T-cell (primary cell): ENCODE measurements around the gene BUB1B. TPM values are rescaled to one million over a fixed set of nuclear protein-coding genes. Genes with fewer than 3 reads are reported as not detected.
A peak's percentile ranks its signal among the peaks of the same experiment; 100 is the strongest.

ENCODE experiments used
- ATAC-seq, 4 experiments: fragments of 200-7000 bp in 3 of 4; fragments of 150-1000 bp in 1 of 4; cut with Tn5 transposase; replicated peaks in 1 of 4; 1 replicate in 3 of 4; 2 replicates in 1 of 4; pipeline ENCODE4 v1.10.0; 2021; ENCODE audit warnings: moderate library complexity in 3 of 4, mild to moderate bottlenecking in 2 of 4, moderate number of reproducible peaks in 1 of 4
- CTCF ChIA-PET, 2 donors: fragments of 300-600 bp; sonication (Branson Sonifier 250); formaldehyde crosslinking; loops; one replicate each; lab custom pipeline; 2022; ENCODE audit warnings: antibody characterized with exemption in 2 of 2; lab: Charles Lee
- POLR2A ChIA-PET, 2 donors: fragments of 300-600 bp; sonication (Branson Sonifier 250); formaldehyde crosslinking; loops; one replicate each; lab custom pipeline; 2022; ENCODE audit warnings: antibody characterized with exemption in 2 of 2; lab: Charles Lee
- DNase-seq, 35 experiments: peaks; one replicate each; pipeline versions ENCODE4 v3.0.0 to v3.0.0-alpha.2; 2013 to 2023
- H3K27ac ChIP-seq: one replicate; pipeline ENCODE4 v1.5.1; 2013; ENCODE audit warnings: low read length
- H3K27me3 ChIP-seq, 2 experiments: replicated peaks in 1 of 2; 1 replicate in 1 of 2; 2 replicates in 1 of 2; pipeline versions ENCODE4 v1.6.1 to v1.7.0; 2013; ENCODE audit warnings: low read length in 1 of 2, mixed read lengths in 1 of 2; ENCODE audit not compliant: control insufficient read depth in 2 of 2, insufficient read depth in 2 of 2; ENCODE audit errors: extremely low read depth in 1 of 2
- H3K36me3 ChIP-seq, 2 donors: 1 replicate in 1 of 2; 2 replicates in 1 of 2; pipeline versions ENCODE4 v1.6.1 to v1.7.0; 2013; ENCODE audit warnings: low read length in 1 of 2; ENCODE audit not compliant: control insufficient read depth in 2 of 2, insufficient read depth in 1 of 2; ENCODE audit errors: extremely low read depth in 1 of 2
- H3K4me1 ChIP-seq, 2 experiments: 1 replicate in 1 of 2; 2 replicates in 1 of 2; pipeline versions ENCODE4 v1.6.1 to v1.7.0; 2013; ENCODE audit warnings: low read length in 2 of 2, mixed read lengths in 1 of 2; ENCODE audit not compliant: insufficient read depth in 2 of 2, control insufficient read depth in 1 of 2; ENCODE audit errors: extremely low read depth in 1 of 2
- H3K4me3 ChIP-seq, 2 donors: 1 replicate in 1 of 2; 2 replicates in 1 of 2; pipeline versions ENCODE4 v1.5.1 to v1.7.0; 2013; ENCODE audit warnings: mild to moderate bottlenecking in 2 of 2, low read length in 1 of 2, moderate library complexity in 1 of 2; ENCODE audit not compliant: control insufficient read depth in 1 of 2; ENCODE audit errors: extremely low read depth in 1 of 2
- H3K9me3 ChIP-seq: 2 replicates; pipeline ENCODE4 v1.7.0; 2013
- H3K27ac Mint-ChIP-seq, 2 donors: one replicate each; pipeline ENCODE4 v1.8.0; 2020 to 2021; ENCODE audit warnings: mild to moderate bottlenecking in 2 of 2, mixed read lengths in 2 of 2
- H3K27me3 Mint-ChIP-seq, 2 donors: one replicate each; pipeline ENCODE4 v1.8.0; 2021 to 2022; ENCODE audit warnings: mixed read lengths in 2 of 2
- H3K36me3 Mint-ChIP-seq: one replicate; pipeline ENCODE4 v1.8.0; 2021; ENCODE audit warnings: mixed read lengths
- H3K4me1 Mint-ChIP-seq, 3 donors: one replicate each; pipeline ENCODE4 v1.8.0; 2020 to 2022; ENCODE audit warnings: mixed read lengths in 3 of 3, mild to moderate bottlenecking in 1 of 3
- H3K4me3 Mint-ChIP-seq, 3 donors: one replicate each; pipeline ENCODE4 v1.8.0; 2020 to 2022; ENCODE audit warnings: mild to moderate bottlenecking in 3 of 3, mixed read lengths in 3 of 3, moderate library complexity in 3 of 3
- H3K9me3 Mint-ChIP-seq, 3 donors: one replicate each; pipeline ENCODE4 v1.8.0; 2020 to 2022; ENCODE audit warnings: mixed read lengths in 3 of 3
- WGBS: methylation state at CpG from one replicate; pipeline ENCODE4 v1.1.5; 2013; ENCODE audit warnings: missing lambda C conversion rate; ENCODE audit not compliant: insufficient coverage; 5-methylcytosine and 5-hydroxymethylcytosine counted together
- total RNA-seq, 35 experiments: library from RNA in 6 of 35; stranded (reverse) in 6 of 35; fragments of 120-200 nt in 1 of 35; gene quantifications; one replicate each; pipeline versions ENCODE4 v1.2.1 to v1.2.4 and lab custom pipeline; 2013 to 2026

The BUB1B gene
- total RNA-seq, 5 donors from 2014 or later (not counting 1 experiment from before 2014, with no cell fraction given): 0.79 to 2.2 (median 1.9) TPM

GRCh38 chr15:40248006-40248783, 87.3 kb downstream of the BUB1B start:
- Mint-ChIP-seq H3K36me3 (no peaks in the 10 kb centered on the region), H3K9me3 (no peaks in the 10 kb centered on the region), H3K4me3 (no peak overlapping the region), H3K27ac (no peak overlapping the region), H3K27me3 (peaks cover 9 to 18% of the 10 kb centered on the region in 2 donors), H3K4me1 (peaks cover 4 to 7% (median 4%) of the 10 kb centered on the region in 3 donors)
- no peaks in the 10 kb centered on the region for H3K36me3 ChIP-seq
- H3K27ac ChIP-seq: no peak overlapping the region
- POLR2A ChIA-PET: no interaction called here
- no peaks in the 10 kb centered on the region for H3K9me3 ChIP-seq
- peaks cover 2 to 32% of the 10 kb centered on the region in 2 experiments for H3K27me3 ChIP-seq
- ATAC-seq (no peak), DNase-seq (no peak)
- H3K4me3 ChIP-seq: no peak overlapping the region
- 90% methylated on average over 10 of the region's 17 CpGs for WGBS
- CTCF ChIA-PET: no interaction called here
- peaks cover 0 to 9% of the 10 kb centered on the region in 2 experiments for H3K4me1 ChIP-seq

- 75% methylated on average over 5 of the region's 11 CpGs for WGBS
- no peaks in the 10 kb centered on the region for H3K9me3 ChIP-seq
- no peak overlapping the region for H3K4me3 Mint-ChIP-seq
- CTCF ChIA-PET: no interaction called here
- ATAC-seq (no peak), DNase-seq (no peak)
- H3K27me3 ChIP-seq: peaks cover 4 to 44% of the 10 kb centered on the region in 2 experiments
- no peak overlapping the region for H3K27ac ChIP-seq
- H3K9me3 Mint-ChIP-seq: no peaks in the 10 kb centered on the region
- peaks cover 23 to 32% of the 10 kb centered on the region in 2 donors for H3K27me3 Mint-ChIP-seq
- H3K4me3 ChIP-seq: no peak overlapping the region
- POLR2A ChIA-PET: no interaction called here
- H3K4me1 ChIP-seq: peaks cover 0 to 15% of the 10 kb centered on the region in 2 experiments
- peaks cover 8 to 14% (median 12%) of the 10 kb centered on the region in 3 donors for H3K4me1 Mint-ChIP-seq
- H3K36me3 ChIP-seq: no peaks in the 10 kb centered on the region
- H3K27ac Mint-ChIP-seq: no peak overlapping the region
- H3K36me3 Mint-ChIP-seq: no peaks in the 10 kb centered on the region
Measured at GRCh38 chr15:40249477-40250303, 88.8 kb downstream of the BUB1B start.

GRCh38 chr15:40250304-40250656, 89.4 kb downstream of the BUB1B start:
- H3K27ac Mint-ChIP-seq: no peak overlapping the region
- peaks cover 8 to 14% (median 12%) of the 10 kb centered on the region in 3 donors for H3K4me1 Mint-ChIP-seq

GRCh38 chr15:40250771-40251483, 90.1 kb downstream of the BUB1B start:
- DNase-seq: no peak
- no peak for ATAC-seq
- H3K27me3 ChIP-seq: peaks cover 4 to 53% of the 10 kb centered on the region in 2 experiments
- Mint-ChIP-seq H3K36me3 (no peaks in the 10 kb centered on the region), H3K4me1 (peaks cover 8 to 14% (median 12%) of the 10 kb centered on the region in 3 donors), H3K27ac (no peak overlapping the region), H3K9me3 (no peaks in the 10 kb centered on the region), H3K4me3 (peak overlapping the region; percentile 50 to 60 (median 59)), H3K27me3 (peaks cover 23 to 36% of the 10 kb centered on the region in 2 donors)
- no peak overlapping the region for H3K4me3 ChIP-seq
- 96% methylated on average over 8 of the region's 13 CpGs for WGBS
- H3K36me3 ChIP-seq: no peaks in the 10 kb centered on the region
- no peak overlapping the region for H3K27ac ChIP-seq
- no peaks in the 10 kb centered on the region for H3K9me3 ChIP-seq
- H3K4me1 ChIP-seq: peaks cover 0 to 19% of the 10 kb centered on the region in 2 experiments
- ChIA-PET POLR2A (interaction anchor here in 1 of 2 donors (0.9 kb wide), 1 partner anchor 12 kb away, joined by 3 read pairs; the partner anchor contains the start of gene PAK6), CTCF (no interaction called here)

More at GRCh38 chr15:40250304-40250656, 89.4 kb downstream of the BUB1B start:
- Histone ChIP-seq H3K4me3 (no peak overlapping the region), H3K4me1 (peaks cover 0 to 15% of the 10 kb centered on the region in 2 experiments), H3K36me3 (no peaks in the 10 kb centered on the region), H3K27ac (no peak overlapping the region), H3K9me3 (no peaks in the 10 kb centered on the region), H3K27me3 (peaks cover 4 to 48% of the 10 kb centered on the region in 2 experiments)
- ChIA-PET CTCF (no interaction called here), POLR2A (interaction anchor here in 1 of 2 donors (0.9 kb wide), 1 partner anchor 12 kb away, joined by 3 read pairs; the partner anchor contains the start of gene PAK6)
- Mint-ChIP-seq H3K9me3 (no peaks in the 10 kb centered on the region), H3K4me3 (no peak overlapping the region), H3K27me3 (peaks cover 23 to 36% of the 10 kb centered on the region in 2 donors), H3K36me3 (no peaks in the 10 kb centered on the region)
- DNase-seq (no peak), ATAC-seq (no peak)
- WGBS: 90% methylated on average over 4 of the region's 8 CpGs

GRCh38 chr15:40251486-40252140, 90.7 kb downstream of the BUB1B start:
- no peaks in the 10 kb centered on the region for H3K9me3 Mint-ChIP-seq
- ChIA-PET POLR2A (no interaction called here), CTCF (no interaction called here)
- H3K9me3 ChIP-seq: no peaks in the 10 kb centered on the region
- H3K4me1 ChIP-seq: peaks cover 0 to 26% of the 10 kb centered on the region in 2 experiments
- H3K4me1 Mint-ChIP-seq: peaks cover 10 to 16% (median 12%) of the 10 kb centered on the region in 3 donors
- DNase-seq (no peak), ATAC-seq (no peak)
- H3K4me3 Mint-ChIP-seq: peak overlapping the region; percentile 50 to 60 (median 59)
- H3K27me3 ChIP-seq: peaks cover 4 to 53% of the 10 kb centered on the region in 2 experiments
- H3K27me3 Mint-ChIP-seq: peaks cover 23 to 36% of the 10 kb centered on the region in 2 donors
- H3K36me3 ChIP-seq: no peaks in the 10 kb centered on the region
- no peak overlapping the region for H3K4me3 ChIP-seq
- H3K36me3 Mint-ChIP-seq: no peaks in the 10 kb centered on the region
- no peak overlapping the region for H3K27ac ChIP-seq
- H3K27ac Mint-ChIP-seq: no peak overlapping the region
- 93% methylated on average over 9 of the region's 10 CpGs for WGBS
